Smooth muscle cell (in vitro differentiated cells): ENCODE results near the gene MPZL1. TPM values are rescaled to one million over a fixed set of nuclear protein-coding genes. Genes with fewer than 3 reads are reported as not detected.

Experiments
- DNase-seq: peaks from one replicate; lab custom pipeline; 2025; ENCODE audit not compliant: unreplicated experiment; lab: John Stamatoyannopoulos, UW
- H2AFZ ChIP-seq: fragments of 200-600 bp; sonication (generic); 2 replicates; pipeline ENCODE4 v1.6.0; 2016; ENCODE audit warnings: antibody characterized with exemption, low read depth, mild to moderate bottlenecking
- H3F3A ChIP-seq: fragments of 200-600 bp; sonication (generic); 2 replicates; pipeline ENCODE4 v1.6.0; 2017; ENCODE audit warnings: antibody characterized with exemption, low read depth
- H3K27ac ChIP-seq: fragments of 200-600 bp; sonication (generic); 2 replicates; pipeline ENCODE4 v1.5.1; 2016; ENCODE audit warnings: low read depth, mild to moderate bottlenecking
- H3K27me3 ChIP-seq: fragments of 200-600 bp; sonication (generic); 2 replicates; pipeline ENCODE4 v1.6.1; 2016; ENCODE audit warnings: low read depth, mild to moderate bottlenecking
- H3K36me3 ChIP-seq: fragments of 200-600 bp; sonication (generic); 2 replicates; pipeline ENCODE4 v1.5.1; 2016; ENCODE audit warnings: low read depth
- H3K4me1 ChIP-seq: fragments of 200-600 bp; sonication (generic); 2 replicates; pipeline ENCODE4 v1.5.1; 2016; ENCODE audit warnings: low read depth
- H3K4me2 ChIP-seq: fragments of 200-600 bp; sonication (generic); 2 replicates; pipeline ENCODE4 v1.6.0; 2016; ENCODE audit warnings: mild to moderate bottlenecking
- H3K4me3 ChIP-seq: fragments of 200-600 bp; sonication (generic); 2 replicates; pipeline ENCODE4 v1.5.1; 2016; ENCODE audit warnings: mild to moderate bottlenecking
- H3K79me2 ChIP-seq: fragments of 200-600 bp; sonication (generic); 2 replicates; pipeline ENCODE4 v1.6.0; 2016; ENCODE audit warnings: low read depth, mild to moderate bottlenecking
- H3K9ac ChIP-seq: fragments of 200-600 bp; sonication (generic); 2 replicates; pipeline ENCODE4 v1.6.0; 2016; ENCODE audit warnings: low read depth
- H3K9me3 ChIP-seq: fragments of 200-600 bp; sonication (generic); replicated peaks from 2 replicates; pipeline ENCODE4 v1.5.1; 2016; ENCODE audit warnings: low read depth
- H4K20me1 ChIP-seq: fragments of 200-600 bp; sonication (generic); 2 replicates; pipeline ENCODE4 v1.6.0; 2016; ENCODE audit warnings: low read depth
- CTCF ChIP-seq: fragments of 200-600 bp; sonication (generic); IDR thresholded peaks from 2 replicates; pipeline ENCODE4 v1.5.1; 2017; ENCODE audit warnings: borderline replicate concordance, mild to moderate bottlenecking, antibody characterized with exemption; ENCODE audit not compliant: insufficient read depth, poor library complexity, severe bottlenecking
- WGBS: methylation state at CpG from one replicate; pipeline ENCODE4 v1.1.7; 2016; ENCODE audit warnings: low lambda C conversion rate; 5-methylcytosine and 5-hydroxymethylcytosine counted together
- polyA plus RNA-seq: library from polyadenylated mRNA; unstranded; fragments of >200 nt; fragmentation: Nextera tagmentation; extraction: Ambion mirVana; gene quantifications from 2 replicates; pipeline ENCODE4 v1.2.1, GENCODE V29; 2016
- total RNA-seq: library from RNA; depleted of rRNA; stranded (reverse); fragments of >200 nt; gene quantifications from 2 replicates; pipeline ENCODE4 v1.2.3, GENCODE V29; 2014

The MPZL1 gene
- total and polyA plus RNA-seq, 2 experiments from 2014 or later: 250 to 276 TPM

- no peaks in the 10 kb centered on the region for H3K27me3 ChIP-seq
- H3F3A ChIP-seq: no peaks in the 10 kb centered on the region
- WGBS: 25% methylated on average over 7 of the region's 7 CpGs
- H2AFZ ChIP-seq: no peak overlapping the region
- no peaks in the 10 kb centered on the region for H3K36me3 ChIP-seq
- peaks cover 10% of the 10 kb centered on the region for H3K4me1 ChIP-seq
- no peak overlapping the region for H3K4me2 ChIP-seq
- DNase-seq: peak; percentile 29
- no peak overlapping the region for H3K9ac ChIP-seq
- no peaks in the 10 kb centered on the region for H3K79me2 ChIP-seq
- H3K9me3 ChIP-seq: no peaks in the 10 kb centered on the region
- TF ChIP-seq CTCF: peak; percentile 98
- no peak overlapping the region for H3K27ac ChIP-seq
- H3K4me3 ChIP-seq: no peak overlapping the region
- H4K20me1 ChIP-seq: no peaks in the 10 kb centered on the region
These were observed 33.8 kb upstream of the MPZL1 start for GRCh38 chr1:167687919-167688519.

GRCh38 chr1:167689567-167689920, 32.2 kb upstream of the MPZL1 start:
- Histone ChIP-seq H3K9ac (no peak overlapping the region), H3K4me2 (no peak overlapping the region), H3K36me3 (no peaks in the 10 kb centered on the region), H4K20me1 (no peaks in the 10 kb centered on the region), H2AFZ (no peak overlapping the region), H3F3A (no peaks in the 10 kb centered on the region), H3K27ac (no peak overlapping the region), H3K4me1 (no peaks in the 10 kb centered on the region), H3K27me3 (no peaks in the 10 kb centered on the region), H3K4me3 (no peak overlapping the region), H3K79me2 (no peaks in the 10 kb centered on the region), H3K9me3 (no peaks in the 10 kb centered on the region)
- TF ChIP-seq CTCF: no peak
- 70% methylated on average over 5 of the region's 5 CpGs for WGBS
- no peak for DNase-seq

GRCh38 chr1:167690053-167690452, 31.7 kb upstream of the MPZL1 start:
- 82% methylated on average over 4 of the region's 4 CpGs for WGBS
- H3K36me3 ChIP-seq: no peaks in the 10 kb centered on the region

More at GRCh38 chr1:167690053-167690452, 31.7 kb upstream of the MPZL1 start:
- Histone ChIP-seq H2AFZ (no peak overlapping the region), H3K4me3 (no peak overlapping the region), H3K4me2 (no peak overlapping the region), H4K20me1 (no peaks in the 10 kb centered on the region), H3K4me1 (no peaks in the 10 kb centered on the region), H3K79me2 (no peaks in the 10 kb centered on the region), H3K27ac (no peak overlapping the region), H3F3A (no peaks in the 10 kb centered on the region), H3K9ac (no peak overlapping the region), H3K9me3 (no peaks in the 10 kb centered on the region), H3K27me3 (no peaks in the 10 kb centered on the region)
- DNase-seq: no peak
- TF ChIP-seq CTCF: no peak
